ENCODE data around the gene ZNF219. TPM values are rescaled to one million over a fixed set of nuclear protein-coding genes. Genes with fewer than 3 reads are reported as not detected.

Gene ZNF219
- total and polyA plus RNA-seq, 7 experiments from 2014 or later, result 2.3 to 22.1 (median 6.5) TPM

DNA sequence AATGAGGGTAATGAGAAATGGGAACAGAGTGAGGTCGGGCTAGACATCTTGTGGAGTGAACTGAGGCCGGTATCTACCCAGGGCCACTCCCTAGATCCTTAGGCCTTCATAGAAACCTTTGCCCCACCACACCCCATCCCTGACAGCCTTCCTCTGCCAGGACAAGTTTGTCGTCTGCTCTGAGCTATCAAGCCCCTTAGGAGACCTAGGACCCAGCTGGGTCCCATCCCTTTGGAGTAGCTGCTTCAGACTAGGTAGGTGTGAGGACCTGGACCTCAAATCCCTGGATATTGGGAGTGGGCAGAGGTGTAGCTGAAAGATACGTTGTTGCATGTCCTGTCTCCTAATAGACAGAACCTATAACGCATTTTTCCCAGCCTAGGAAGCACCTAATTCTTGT is 2.5 kb upstream of the ZNF219 start, which contains the start of gene TMEM253:
Gene TMEM253, plus strand, starts transcription at position 136 of the 400 bp plus-strand sequence. CDS start 278 bp downstream, outside the sequence.
- no peaks in the 10 kb centered on the region for H3K9me3 ChIP-seq (ENCODE audit: control insufficient read depth in 2 of 3, low read length in 3 of 3)
- Mint-ChIP-seq H3K36me3 (peaks cover 0 to 1% (median 0%) of the 10 kb centered on the region in 5 donors), H3K4me3 (peak within 1 kb of the TSS in 3 of 10 donors; percentile 6 to 92 (median 52)), H3K9me3 (peaks cover 0 to 6% (median 0%) of the 10 kb centered on the region in 11 donors), H3K27me3 (peaks cover 0 to 22% (median 0%) of the 10 kb centered on the region in 5 donors), H3K27ac (peak within 1 kb of the TSS in 7 of 9 donors; percentile 68 to 94 (median 90)), H3K4me1 (peaks cover 22 to 38% (median 35%) of the 10 kb centered on the region in 7 donors)
- ATAC-seq (no peak), DNase-seq (no peak)
- ChIA-PET CTCF (interaction anchor here (1.3 to 2.6 kb wide), 5 partner anchors 9 to 86 kb away, joined by 3 to 17 read pairs (median 6); no protein-coding TSS in a partner anchor), POLR2A (interaction anchor here (0.6 to 5.9 kb wide), 4 partner anchors 8 to 30 kb away, joined by 4 to 53 read pairs (median 8); no protein-coding TSS in a partner anchor)
- no peak within 1 kb of the TSS for H3K27ac ChIP-seq (ENCODE audit: low read depth, low read length)
- no peak within 1 kb of the TSS for H3K4me3 ChIP-seq (ENCODE audit: low read length)
- H3K4me1 ChIP-seq (ENCODE audit: control insufficient read depth in 2 of 2, insufficient read depth in 2 of 2, low read length in 2 of 2), result peaks cover 3 to 13% of the 10 kb centered on the region in 2 donors
- intact Hi-C loops (cut with micrococcal nuclease), result loop anchor here (5.0 kb wide), 5 partner anchors 281 to 759 kb away; partner anchors contain the start of genes CHD8 (in 1 of the 2), PARP2 (in 1 of the 2), PIP4P1 (in 1 of the 2) and RNASE4 (in 1 of the 2)
- peaks cover 0 to 4% of the 10 kb centered on the region in 2 donors for H3K27me3 ChIP-seq (ENCODE audit: control insufficient read depth in 2 of 2, insufficient read depth in 2 of 2, low read length in 2 of 2)
- H3K36me3 ChIP-seq (ENCODE audit: control insufficient read depth in 2 of 3, insufficient read depth in 3 of 3, low read length in 3 of 3), result no peaks in the 10 kb centered on the region

DNA sequence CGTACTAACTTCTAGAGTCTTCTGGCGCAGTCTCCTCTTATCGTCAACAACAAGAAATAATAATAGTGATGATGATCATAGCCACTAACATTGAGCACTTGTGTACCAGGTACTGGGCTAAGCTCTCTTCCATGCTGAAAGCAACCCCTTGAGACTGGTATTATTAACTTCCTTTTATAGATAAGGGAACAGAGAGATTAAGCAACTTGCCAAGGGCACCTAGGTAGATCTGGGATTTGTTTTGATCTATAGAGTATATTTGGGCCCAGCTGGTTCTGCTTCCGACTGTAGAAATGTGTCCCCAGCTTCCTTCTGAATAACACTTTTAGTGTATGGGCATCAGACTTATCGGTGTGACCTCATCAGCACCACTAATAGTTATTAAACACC is 1.1 kb upstream of the ZNF219 start:
- no peaks in the 10 kb centered on the region for H3K9me3 ChIP-seq (ENCODE audit: control insufficient read depth in 2 of 3, low read length in 3 of 3)
- H3K27me3 ChIP-seq (ENCODE audit: control insufficient read depth in 2 of 2, insufficient read depth in 2 of 2, low read length in 2 of 2), result peaks cover 0 to 4% of the 10 kb centered on the region in 2 donors
- H3K4me1 ChIP-seq (ENCODE audit: control insufficient read depth in 2 of 2, insufficient read depth in 2 of 2, low read length in 2 of 2), result peaks cover under 1 to 13% of the 10 kb centered on the region in 2 donors
- H3K36me3 ChIP-seq (ENCODE audit: control insufficient read depth in 2 of 3, insufficient read depth in 3 of 3, low read length in 3 of 3), result no peaks in the 10 kb centered on the region
- ATAC-seq, result no peak
- Mint-ChIP-seq H3K27me3 (peaks cover 0 to 22% (median 0%) of the 10 kb centered on the region in 5 donors), H3K9me3 (peaks cover 0 to 6% (median 0%) of the 10 kb centered on the region in 11 donors), H3K4me3 (peak overlapping the region; percentile 82 to 94 (median 86)), H3K4me1 (peaks cover 19 to 35% (median 32%) of the 10 kb centered on the region in 7 donors), H3K36me3 (peaks cover 0 to 1% (median 0%) of the 10 kb centered on the region in 5 donors), H3K27ac (peak overlapping the region in 8 of 9 donors; percentile 83 to 97 (median 90))
- intact Hi-C loops (cut with micrococcal nuclease), result no loop called here
- no peak overlapping the region for H3K4me3 ChIP-seq (ENCODE audit: low read length)
- H3K27ac ChIP-seq (ENCODE audit: low read depth, low read length), result no peak overlapping the region
- ChIA-PET CTCF (interaction anchor here (1.3 kb wide), 1 partner anchor 31 kb away, joined by 6 read pairs; no protein-coding TSS in a partner anchor), POLR2A (interaction anchor here (1.1 to 2.9 kb wide), 2 partner anchors 12 to 29 kb away, joined by 4 to 12 read pairs; no protein-coding TSS in a partner anchor)
- no peak for DNase-seq

DNA sequence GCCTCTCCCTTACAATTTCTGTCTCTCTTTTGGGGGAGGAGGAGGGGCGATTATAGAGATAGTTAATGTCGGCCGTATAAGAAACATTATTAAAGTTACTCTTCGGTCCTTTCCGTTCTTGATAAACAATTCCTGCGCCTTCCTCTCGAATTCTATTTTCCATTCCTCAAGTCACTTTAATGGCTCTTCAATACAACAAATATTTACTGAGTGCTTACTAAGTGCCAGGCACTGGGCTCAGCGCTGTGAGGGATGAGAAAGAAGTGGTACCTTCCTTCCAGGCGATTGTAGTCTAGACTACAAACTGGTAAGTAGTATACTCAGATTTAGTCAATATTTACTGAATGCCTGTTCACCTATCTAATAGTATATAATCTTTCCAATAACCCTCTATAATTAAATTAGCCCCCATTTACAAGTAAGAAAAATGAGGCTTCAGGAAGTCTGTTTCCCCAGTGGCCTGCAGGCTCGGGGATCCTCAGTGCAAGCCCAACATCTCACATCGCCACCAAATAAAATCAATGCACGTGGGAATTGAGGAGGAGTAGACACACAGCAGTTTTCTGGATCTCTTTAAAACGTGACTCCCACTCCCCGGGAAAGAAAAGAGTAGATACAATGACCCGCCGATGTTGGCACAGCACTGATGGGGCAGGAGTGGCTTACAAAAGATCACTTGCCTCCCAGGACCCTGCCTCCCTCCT is 589 bp upstream of the ZNF219 start:
- Mint-ChIP-seq H3K4me3 (peak overlapping the region; percentile 82 to 94 (median 86)), H3K4me1 (peaks cover 16 to 33% (median 29%) of the 10 kb centered on the region in 7 donors)
- peak overlapping the region; percentile 74 for H3K27ac ChIP-seq (ENCODE audit: low read depth, low read length)

DNA sequence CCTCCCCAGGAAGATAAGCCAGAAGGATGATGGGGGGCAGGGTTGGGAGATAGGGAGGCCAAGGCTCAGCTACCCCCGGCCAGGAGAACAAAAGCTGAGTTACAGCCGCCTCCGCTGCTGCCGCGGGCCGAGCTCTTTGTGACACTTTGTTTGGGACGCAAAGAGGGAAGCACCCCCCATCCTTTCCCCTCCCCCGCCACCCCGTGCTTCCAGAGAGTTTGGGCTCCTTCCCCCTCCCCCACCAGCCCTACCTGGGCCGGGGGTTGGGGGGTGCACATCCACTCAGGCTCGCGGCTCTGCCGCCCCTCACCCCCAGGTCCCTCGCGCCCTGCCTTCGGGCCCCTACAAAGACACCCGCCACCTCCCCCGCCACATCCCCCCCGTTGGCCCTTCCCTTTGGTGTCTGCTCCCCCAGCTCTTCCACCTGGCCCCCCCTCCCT is 799 bp downstream of the ZNF219 start:
- peak overlapping the region; percentile 71 to 93 (median 87) for H3K27ac Mint-ChIP-seq
- intact Hi-C loops (cut with micrococcal nuclease), result no loop called here

More for the DNA sequence above, 589 bp upstream of the ZNF219 start:
- DNase-seq, result no peak
- Histone ChIP-seq H3K4me1 (ENCODE audit: control insufficient read depth in 2 of 2, insufficient read depth in 2 of 2, low read length in 2 of 2) (peaks cover 0 to 13% of the 10 kb centered on the region in 2 donors), H3K36me3 (ENCODE audit: control insufficient read depth in 2 of 3, insufficient read depth in 3 of 3, low read length in 3 of 3) (no peaks in the 10 kb centered on the region), H3K27me3 (ENCODE audit: control insufficient read depth in 2 of 2, insufficient read depth in 2 of 2, low read length in 2 of 2) (peaks cover 0 to 4% of the 10 kb centered on the region in 2 donors), H3K4me3 (ENCODE audit: low read length) (peak overlapping the region; percentile 56), H3K9me3 (ENCODE audit: control insufficient read depth in 2 of 3, low read length in 3 of 3) (no peaks in the 10 kb centered on the region)
- Mint-ChIP-seq H3K27me3 (peaks cover 0 to 23% (median 0%) of the 10 kb centered on the region in 5 donors), H3K27ac (peak overlapping the region; percentile 73 to 97 (median 90)), H3K36me3 (peaks cover 0 to 1% (median 0%) of the 10 kb centered on the region in 5 donors), H3K9me3 (peaks cover 0 to 6% (median 0%) of the 10 kb centered on the region in 11 donors)
- ChIA-PET POLR2A (interaction anchor here (1.1 to 2.9 kb wide), 3 partner anchors 10 to 28 kb away, joined by 4 to 12 read pairs (median 9); no protein-coding TSS in a partner anchor), CTCF (no interaction called here)
- intact Hi-C loops (cut with micrococcal nuclease), result no loop called here
- ATAC-seq, result no peak

DNA sequence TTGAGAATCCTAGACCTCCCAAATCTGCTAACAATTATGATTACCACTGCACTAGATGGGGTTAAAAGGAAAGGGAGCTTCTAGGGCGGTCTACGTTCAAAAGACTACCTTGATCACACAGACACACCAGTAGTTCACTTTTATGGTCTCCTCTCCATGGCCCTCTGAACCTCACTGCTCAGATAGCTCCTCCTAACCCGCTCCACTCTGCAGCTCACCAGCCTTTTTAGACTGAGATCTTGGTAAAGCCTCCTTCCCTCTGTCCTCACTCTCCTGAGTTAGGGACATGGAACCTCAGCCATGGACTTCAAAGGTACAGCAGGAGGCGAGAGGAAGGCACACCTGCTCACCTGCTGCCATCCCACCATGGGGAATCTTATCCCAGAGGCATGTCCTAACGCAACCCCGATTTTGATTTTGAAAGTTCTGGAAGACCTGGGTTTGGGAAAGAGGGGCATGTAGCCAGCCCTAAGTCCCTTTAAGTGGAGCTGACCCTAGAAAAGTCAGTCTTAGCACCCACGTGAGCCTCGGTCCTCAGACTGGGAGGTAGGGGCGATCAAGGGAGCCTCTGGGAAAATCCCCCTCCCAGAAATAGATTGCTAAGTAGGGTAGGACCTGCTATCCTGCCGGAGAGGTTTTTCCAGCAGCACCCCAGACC is 1.3 kb downstream of the ZNF219 start:
- H3K4me1 ChIP-seq (ENCODE audit: control insufficient read depth in 2 of 2, insufficient read depth in 2 of 2, low read length in 2 of 2), result peaks cover 0 to 7% of the 10 kb centered on the region in 2 donors
- DNase-seq, result peak in 2 of 9 donors; percentile 27 to 30
- H3K36me3 ChIP-seq (ENCODE audit: control insufficient read depth in 2 of 3, insufficient read depth in 3 of 3, low read length in 3 of 3), result no peaks in the 10 kb centered on the region
- no peak for ATAC-seq
- Mint-ChIP-seq H3K27me3 (peaks cover 0 to 33% (median 0%) of the 10 kb centered on the region in 5 donors), H3K4me3 (peak overlapping the region; percentile 62 to 88 (median 80)), H3K36me3 (peaks cover 0 to 2% (median 0%) of the 10 kb centered on the region in 5 donors), H3K4me1 (peaks cover 10 to 31% (median 27%) of the 10 kb centered on the region in 7 donors), H3K9me3 (peaks cover 0 to 6% (median 0%) of the 10 kb centered on the region in 11 donors), H3K27ac (peak overlapping the region; percentile 71 to 93 (median 87))
- H3K9me3 ChIP-seq (ENCODE audit: control insufficient read depth in 2 of 3, low read length in 3 of 3), result no peaks in the 10 kb centered on the region
- H3K27me3 ChIP-seq (ENCODE audit: control insufficient read depth in 2 of 2, insufficient read depth in 2 of 2, low read length in 2 of 2), result peaks cover 0 to 4% of the 10 kb centered on the region in 2 donors
- intact Hi-C loops (cut with micrococcal nuclease), result no loop called here
- ChIA-PET CTCF (interaction anchor here (0.6 to 11.3 kb wide), 3 partner anchors 8 to 126 kb away, joined by 3 to 132 read pairs (median 123); no protein-coding TSS in a partner anchor), POLR2A (interaction anchor here (1.0 to 2.3 kb wide), 4 partner anchors 8 to 82 kb away, joined by 3 to 9 read pairs (median 5); no protein-coding TSS in a partner anchor)
- H3K4me3 ChIP-seq (ENCODE audit: low read length), result no peak overlapping the region
- H3K27ac ChIP-seq (ENCODE audit: low read depth, low read length), result peak overlapping the region; percentile 68

More for the DNA sequence above, 799 bp downstream of the ZNF219 start:
- Mint-ChIP-seq H3K4me3 (peak overlapping the region; percentile 62 to 88 (median 80)), H3K36me3 (no peaks in the 10 kb centered on the region), H3K9me3 (peaks cover 0 to 6% (median 0%) of the 10 kb centered on the region in 11 donors), H3K27me3 (peaks cover 0 to 33% (median 0%) of the 10 kb centered on the region in 5 donors), H3K4me1 (peaks cover 10 to 28% (median 26%) of the 10 kb centered on the region in 7 donors)
- H3K4me3 ChIP-seq (ENCODE audit: low read length), result no peak overlapping the region
- peak in 2 of 9 donors; percentile 14 to 28 for DNase-seq
- H3K4me1 ChIP-seq (ENCODE audit: control insufficient read depth in 2 of 2, insufficient read depth in 2 of 2, low read length in 2 of 2), result peaks cover 0 to 7% of the 10 kb centered on the region in 2 donors
- H3K27ac ChIP-seq (ENCODE audit: low read depth, low read length), result peak overlapping the region; percentile 68
- no peaks in the 10 kb centered on the region for H3K9me3 ChIP-seq (ENCODE audit: control insufficient read depth in 2 of 3, low read length in 3 of 3)
- H3K27me3 ChIP-seq (ENCODE audit: control insufficient read depth in 2 of 2, insufficient read depth in 2 of 2, low read length in 2 of 2), result peaks cover 0 to 4% of the 10 kb centered on the region in 2 donors
- no peaks in the 10 kb centered on the region for H3K36me3 ChIP-seq (ENCODE audit: control insufficient read depth in 2 of 3, insufficient read depth in 3 of 3, low read length in 3 of 3)
- ChIA-PET CTCF (interaction anchor here (11.3 kb wide), 1 partner anchor 82 kb away, joined by 132 read pairs; no protein-coding TSS in a partner anchor), POLR2A (interaction anchor here (1.6 to 2.3 kb wide), 3 partner anchors 8 to 83 kb away, joined by 4 to 9 read pairs (median 6); no protein-coding TSS in a partner anchor)
- ATAC-seq, result no peak
